HCT116 (cell line): ENCODE results near the gene DUSP28.

Experiments
- CEBPB ChIP-seq: IDR thresholded peaks from 2 replicates; pipeline ENCODE4 v1.6.1; 2012; ENCODE audit warnings: low read depth
- CTCF ChIP-seq, 3 experiments: fragments of 200-600 bp in 1 of 3; sonication (generic) in 1 of 3; IDR thresholded peaks in 2 of 3; conservative IDR thresholded peaks in 1 of 3; 2 replicates each; pipeline ENCODE4 v1.5.1; 2012 to 2017; ENCODE audit warnings: low read depth in 2 of 3, low read length in 2 of 3, antibody characterized with exemption in 1 of 3, borderline replicate concordance in 1 of 3, control low read depth in 1 of 3, mild to moderate bottlenecking in 1 of 3, mixed read lengths in 1 of 3, mixed run types in 1 of 3, moderate library complexity in 1 of 3; ENCODE audit not compliant: insufficient read depth in 1 of 3
- EZH2 ChIP-seq: fragments of 200-600 bp; sonication (generic); IDR thresholded peaks from 2 replicates; pipeline ENCODE4 v1.6.1; 2017; ENCODE audit warnings: antibody characterized with exemption, mixed run types
- TCF7L2 ChIP-seq: IDR thresholded peaks from 2 replicates; pipeline ENCODE4 v1.7.0; 2011; ENCODE audit warnings: borderline replicate concordance, inconsistent platforms; ENCODE audit not compliant: insufficient read depth, insufficient read length; ENCODE audit errors: extremely low read depth

GRCh38 chr2:240585681-240586197 lies 25.6 kb downstream of the DUSP28 start:
- TF ChIP-seq CEBPB (no peak), EZH2 (no peak), CTCF (IDR thresholded peaks at IDR 0.05 in 2 of 3, conservative IDR thresholded peaks at IDR 0.05 in 1 of 3; ENCODE audit: borderline replicate concordance in 1 of 3, insufficient read depth in 1 of 3, low read depth in 2 of 3, low read length in 2 of 3) (no peak), TCF7L2 (no peak)
